ENCODE measurements around the gene IQCB1.
"Not testable (repeated sequence)": the region's sequence is repeated elsewhere in the genome, so short reads cannot be mapped to it uniquely, and the experiment has no call there.

GRCh38 chr3:121857778-121858177 lies 22.9 kb upstream of the IQCB1 start:
- TF ChIP-seq, protein P1, sequence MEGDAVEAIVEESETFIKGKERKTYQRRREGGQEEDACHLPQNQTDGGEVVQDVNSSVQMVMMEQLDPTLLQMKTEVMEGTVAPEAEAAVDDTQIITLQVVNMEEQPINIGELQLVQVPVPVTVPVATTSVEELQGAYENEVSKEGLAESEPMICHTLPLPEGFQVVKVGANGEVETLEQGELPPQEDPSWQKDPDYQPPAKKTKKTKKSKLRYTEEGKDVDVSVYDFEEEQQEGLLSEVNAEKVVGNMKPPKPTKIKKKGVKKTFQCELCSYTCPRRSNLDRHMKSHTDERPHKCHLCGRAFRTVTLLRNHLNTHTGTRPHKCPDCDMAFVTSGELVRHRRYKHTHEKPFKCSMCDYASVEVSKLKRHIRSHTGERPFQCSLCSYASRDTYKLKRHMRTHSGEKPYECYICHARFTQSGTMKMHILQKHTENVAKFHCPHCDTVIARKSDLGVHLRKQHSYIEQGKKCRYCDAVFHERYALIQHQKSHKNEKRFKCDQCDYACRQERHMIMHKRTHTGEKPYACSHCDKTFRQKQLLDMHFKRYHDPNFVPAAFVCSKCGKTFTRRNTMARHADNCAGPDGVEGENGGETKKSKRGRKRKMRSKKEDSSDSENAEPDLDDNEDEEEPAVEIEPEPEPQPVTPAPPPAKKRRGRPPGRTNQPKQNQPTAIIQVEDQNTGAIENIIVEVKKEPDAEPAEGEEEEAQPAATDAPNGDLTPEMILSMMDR (IDR thresholded peaks at IDR 0.05; ENCODE audit: low read depth, low read length, missing input control) = not testable (repeated sequence)
- not testable (repeated sequence) for TF ChIP-seq RXRA, RAD21, JUND, SP1, REST (IDR thresholded peaks at IDR 0.05)
- TF ChIP-seq, protein P2, sequence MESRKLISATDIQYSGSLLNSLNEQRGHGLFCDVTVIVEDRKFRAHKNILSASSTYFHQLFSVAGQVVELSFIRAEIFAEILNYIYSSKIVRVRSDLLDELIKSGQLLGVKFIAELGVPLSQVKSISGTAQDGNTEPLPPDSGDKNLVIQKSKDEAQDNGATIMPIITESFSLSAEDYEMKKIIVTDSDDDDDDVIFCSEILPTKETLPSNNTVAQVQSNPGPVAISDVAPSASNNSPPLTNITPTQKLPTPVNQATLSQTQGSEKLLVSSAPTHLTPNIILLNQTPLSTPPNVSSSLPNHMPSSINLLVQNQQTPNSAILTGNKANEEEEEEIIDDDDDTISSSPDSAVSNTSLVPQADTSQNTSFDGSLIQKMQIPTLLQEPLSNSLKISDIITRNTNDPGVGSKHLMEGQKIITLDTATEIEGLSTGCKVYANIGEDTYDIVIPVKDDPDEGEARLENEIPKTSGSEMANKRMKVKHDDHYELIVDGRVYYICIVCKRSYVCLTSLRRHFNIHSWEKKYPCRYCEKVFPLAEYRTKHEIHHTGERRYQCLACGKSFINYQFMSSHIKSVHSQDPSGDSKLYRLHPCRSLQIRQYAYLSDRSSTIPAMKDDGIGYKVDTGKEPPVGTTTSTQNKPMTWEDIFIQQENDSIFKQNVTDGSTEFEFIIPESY (IDR thresholded peaks at IDR 0.05) = not testable (repeated sequence)
